Endothelial cell of hepatic sinusoid (primary cell): Measurements from ENCODE around the gene JAKMIP1.
"Not testable (repeated sequence)": the region's sequence is repeated elsewhere in the genome, so short reads cannot be mapped to it uniquely, and the experiment has no call there.

ENCODE experiments used
- in situ Hi-C: cut with HindIII; loops from 2 replicates; pipeline ENCODE4 v1.10.0; 2017; ENCODE audit warnings: low sequenced_read_pairs

The JAKMIP1 gene

GRCh38 chr4:5999356-5999755 lies 201.0 kb downstream of the JAKMIP1 start:
- in situ Hi-C loops = no loop called here

GRCh38 chr4:5998333-5998936 lies 201.9 kb downstream of the JAKMIP1 start:
- in situ Hi-C loops = no loop called here

GRCh38 chr4:5996641-5997040 lies 203.7 kb downstream of the JAKMIP1 start:
- in situ Hi-C loops = no loop called here

- in situ Hi-C loops = no loop called here
Measured at GRCh38 chr4:5995901-5996623, 204.3 kb downstream of the JAKMIP1 start.

GRCh38 chr4:5993876-5994811 lies 206.2 kb downstream of the JAKMIP1 start:
- in situ Hi-C loops = no loop called here

- in situ Hi-C loops = not testable (repeated sequence)
Measured at GRCh38 chr4:5993346-5993745, 207.0 kb downstream of the JAKMIP1 start.

- in situ Hi-C loops = no loop called here
Measured at GRCh38 chr4:5992828-5993321, 207.5 kb downstream of the JAKMIP1 start.

GRCh38 chr4:5992171-5992827 lies 208.1 kb downstream of the JAKMIP1 start:
- in situ Hi-C loops = no loop called here

- in situ Hi-C loops = no loop called here
Measured at GRCh38 chr4:5991405-5991804, 208.9 kb downstream of the JAKMIP1 start.

GRCh38 chr4:5990446-5991160 lies 209.7 kb downstream of the JAKMIP1 start:
- in situ Hi-C loops = no loop called here

GRCh38 chr4:5989236-5990225 lies 210.8 kb downstream of the JAKMIP1 start:
- in situ Hi-C loops = no loop called here

- in situ Hi-C loops = no loop called here
Measured at GRCh38 chr4:5988086-5988845, 212.1 kb downstream of the JAKMIP1 start.

GRCh38 chr4:5984843-5985242 lies 215.5 kb downstream of the JAKMIP1 start:
- in situ Hi-C loops = no loop called here

GRCh38 chr4:5982156-5982973 lies 218.0 kb downstream of the JAKMIP1 start:
- in situ Hi-C loops = no loop called here

GRCh38 chr4:5980436-5981155 lies 219.8 kb downstream of the JAKMIP1 start:
- in situ Hi-C loops = no loop called here

GRCh38 chr4:5979981-5980380 lies 220.4 kb downstream of the JAKMIP1 start:
- in situ Hi-C loops = no loop called here

GRCh38 chr4:5976921-5977320 lies 223.4 kb downstream of the JAKMIP1 start:
- in situ Hi-C loops = no loop called here
